SK-N-SH (cell line): ENCODE results near the gene GALNT18. TPM values are rescaled to one million over a fixed set of nuclear protein-coding genes. Genes with fewer than 3 reads are reported as not detected.

ENCODE experiments used
- CTCF ChIA-PET: fragments of 300-600, 350-600 bp; formaldehyde crosslinking; extraction: SDS; loops from one replicate; lab custom pipeline; 2021; lab: Yijun Ruan, JAX
- POLR2A ChIA-PET: fragments of 350-600 bp; sonication (Branson Sonifier 250); formaldehyde crosslinking; extraction: SDS; loops from one replicate; lab custom pipeline; 2020; ENCODE audit warnings: antibody characterized with exemption, inconsistent platforms; lab: Yijun Ruan, JAX
- DNase-seq: peaks from one replicate; pipeline ENCODE4 v3.0.0; 2012
- H2AFZ ChIP-seq: fragments of 200-600 bp; sonication (generic); 2 replicates; pipeline ENCODE4 v1.8.1; 2016; ENCODE audit warnings: antibody characterized with exemption, mild to moderate bottlenecking, low read depth
- H3F3A ChIP-seq: fragments of 200-600 bp; sonication (generic); replicated peaks from 2 replicates; pipeline ENCODE3; 2016; ENCODE audit warnings: antibody characterized with exemption, mild to moderate bottlenecking; ENCODE audit not compliant: insufficient read depth
- H3K27ac ChIP-seq, 2 experiments: fragments of 200-500 bp in 1 of 2; fragments of 200-600 bp in 1 of 2; sonication (Bioruptor generic) in 1 of 2; sonication (generic), shearing (Covaris generic) in 1 of 2; 2 replicates each; pipeline versions ENCODE4 v1.5.1 to v1.6.1; 2014 to 2016; ENCODE audit warnings: low read depth in 2 of 2, inconsistent platforms in 1 of 2, low read length in 1 of 2, mild to moderate bottlenecking in 1 of 2, mixed read lengths in 1 of 2
- H3K27me3 ChIP-seq: fragments of 200-600 bp; sonication (generic), shearing (Covaris generic); 2 replicates; pipeline ENCODE4 v1.6.1; 2016; ENCODE audit warnings: mixed run types; ENCODE audit not compliant: insufficient read depth
- H3K36me3 ChIP-seq, 2 experiments: fragments of 200-500 bp in 1 of 2; fragments of 200-600 bp in 1 of 2; sonication (Bioruptor generic) in 1 of 2; sonication (generic) in 1 of 2; replicated peaks in 1 of 2; 2 replicates each; pipeline versions ENCODE3 to v1.5.1; 2014 to 2016; ENCODE audit warnings: low read length in 1 of 2, mild to moderate bottlenecking in 1 of 2; ENCODE audit not compliant: insufficient read depth in 2 of 2, control insufficient read depth in 1 of 2
- H3K4me1 ChIP-seq, 2 experiments: fragments of 200-500 bp in 1 of 2; fragments of 200-600 bp in 1 of 2; sonication (Bioruptor generic) in 1 of 2; sonication (generic), shearing (Covaris generic) in 1 of 2; 2 replicates each; pipeline versions ENCODE4 v1.5.1 to v1.6.1; 2014 to 2016; ENCODE audit warnings: low read depth in 1 of 2, low read length in 1 of 2, mixed run types in 1 of 2; ENCODE audit not compliant: insufficient read depth in 2 of 2, control insufficient read depth in 1 of 2
- H3K4me2 ChIP-seq: fragments of 200-600 bp; sonication (generic), shearing (Covaris generic); 2 replicates; pipeline ENCODE4 v1.6.1; 2017; ENCODE audit warnings: mixed run types
- H3K4me3 ChIP-seq, 2 experiments: fragments of 200-500 bp in 1 of 2; fragments of 200-600 bp in 1 of 2; sonication (Bioruptor generic) in 1 of 2; sonication (generic), shearing (Covaris generic) in 1 of 2; 2 replicates each; pipeline versions ENCODE4 v1.5.1 to v1.8.1; 2014 to 2016; ENCODE audit warnings: low read depth in 2 of 2, inconsistent platforms in 1 of 2, low read length in 1 of 2, mild to moderate bottlenecking in 1 of 2, mixed read lengths in 1 of 2, moderate library complexity in 1 of 2
- H3K79me2 ChIP-seq: fragments of 200-600 bp; sonication (generic); 2 replicates; pipeline ENCODE4 v1.8.1; 2017; ENCODE audit warnings: mild to moderate bottlenecking; ENCODE audit not compliant: insufficient read depth
- H3K9ac ChIP-seq: fragments of 200-600 bp; sonication (generic); 2 replicates; pipeline ENCODE4 v1.6.1; 2017; ENCODE audit warnings: mixed run types
- H3K9me2 ChIP-seq: fragments of 200-600 bp; sonication (generic); 2 replicates; pipeline ENCODE4 v1.6.1; 2017; ENCODE audit warnings: mixed run types
- H3K9me3 ChIP-seq: fragments of 200-600 bp; sonication (generic); 2 replicates; pipeline ENCODE4 v1.6.1; 2017; ENCODE audit warnings: mixed run types, mild to moderate bottlenecking, moderate library complexity
- H4K20me1 ChIP-seq: fragments of 200-600 bp; sonication (generic); 2 replicates; pipeline ENCODE4 v1.6.1; 2017; ENCODE audit warnings: mild to moderate bottlenecking, mixed run types; ENCODE audit not compliant: insufficient read depth
- CHD2 ChIP-seq: fragments of 150-350 bp; IDR thresholded peaks from 2 replicates; pipeline ENCODE4 v1.6.1; 2018; ENCODE audit warnings: low read length; ENCODE audit not compliant: partially characterized antibody
- ELF1 ChIP-seq: IDR thresholded peaks from 2 replicates; pipeline ENCODE4 v1.4.0; 2012
- EZH2phosphoT487 ChIP-seq: fragments of 200-600 bp; sonication (generic); IDR thresholded peaks from 2 replicates; pipeline ENCODE4 v1.6.1; 2017; ENCODE audit warnings: low read depth, mixed run types, mild to moderate bottlenecking, antibody characterized with exemption, moderate library complexity, borderline replicate concordance
- MEF2A ChIP-seq: IDR thresholded peaks from 2 replicates; pipeline ENCODE4 v1.4.0; 2012; ENCODE audit warnings: low read depth, borderline replicate concordance
- MXI1 ChIP-seq: IDR thresholded peaks from 2 replicates; pipeline ENCODE4 v1.6.1; 2012; ENCODE audit warnings: mild to moderate bottlenecking, low read depth, low read length, improper control_type of control experiment
- NFIC ChIP-seq: IDR thresholded peaks from 2 replicates; pipeline ENCODE4 v1.4.0; 2012; ENCODE audit warnings: borderline replicate concordance
- RCOR1 ChIP-seq: fragments of 150-350 bp; IDR thresholded peaks from 2 replicates; pipeline ENCODE4 v1.6.1; 2017; ENCODE audit warnings: antibody characterized with exemption, low read length
- SIN3A ChIP-seq: IDR thresholded peaks from 2 replicates; pipeline ENCODE4 v1.6.1; 2012; ENCODE audit warnings: low read depth, mild to moderate bottlenecking, low read length, moderate library complexity, borderline replicate concordance
- TAF1 ChIP-seq: IDR thresholded peaks from 2 replicates; pipeline ENCODE4 v1.6.1; 2012; ENCODE audit warnings: low read depth, mild to moderate bottlenecking, low read length, moderate library complexity, borderline replicate concordance
- TCF12 ChIP-seq: IDR thresholded peaks from 2 replicates; pipeline ENCODE4 v1.4.0; 2012
- TEAD4 ChIP-seq: IDR thresholded peaks from 2 replicates; pipeline ENCODE4 v1.4.0; 2012; ENCODE audit warnings: mild to moderate bottlenecking, borderline replicate concordance; ENCODE audit not compliant: insufficient read depth
- WGBS: methylation state at CpG from one replicate; pipeline ENCODE4 v1.1.6; 2017; ENCODE audit warnings: low lambda C conversion rate; 5-methylcytosine and 5-hydroxymethylcytosine counted together
- polyA plus RNA-seq, 3 experiments: library from polyadenylated mRNA; depleted of rRNA; stranded (reverse); fragments of >200 nt; gene quantifications; 2 replicates each; pipeline ENCODE4 v1.2.3, GENCODE V29; 2012
- TF ChIP-seq, protein P1 (sequence below): IDR thresholded peaks from 2 replicates; pipeline ENCODE4; 2012
- TF ChIP-seq, protein P2 (sequence below): IDR thresholded peaks from 2 replicates; pipeline ENCODE4 v1.6.1; 2012; ENCODE audit warnings: mild to moderate bottlenecking, low read depth, low read length, moderate library complexity
- TF ChIP-seq, protein P3 (sequence below): fragments of 150-350 bp; IDR thresholded peaks from 2 replicates; pipeline ENCODE4 v1.6.1; 2016; ENCODE audit warnings: mild to moderate bottlenecking, low read depth, low read length

GALNT18 gene
- polyA plus RNA-seq, 1 of the 3 experiments (the other 2 are of a cell fraction) = 0.64 TPM

DNA sequence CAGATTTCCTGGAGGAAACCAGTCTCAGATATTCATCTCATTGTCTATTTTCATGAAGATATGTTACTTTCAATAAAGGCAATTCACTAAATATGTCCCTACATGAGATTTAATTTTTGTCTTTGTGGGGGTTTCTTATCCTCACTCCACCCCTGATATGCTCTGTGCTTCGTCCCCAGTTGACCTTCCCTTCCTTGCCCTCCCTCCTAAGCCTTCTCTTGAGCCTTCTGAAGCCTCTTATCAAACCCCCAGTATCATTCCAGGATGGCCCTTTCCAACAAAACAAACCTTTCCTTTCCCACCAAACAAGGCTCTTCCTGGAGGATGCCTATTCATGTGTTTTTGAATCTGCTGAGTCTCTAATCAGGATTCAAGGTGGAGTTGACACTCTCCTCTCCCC lies 313.6 kb downstream of the GALNT18 start:
- CTCF ChIA-PET = no interaction called here
- H3K9me3 ChIP-seq = no peaks in the 10 kb centered on the region
- WGBS = 8% methylated on average over 1 of the region's 1 CpG
- no peaks in the 10 kb centered on the region for H3K27me3 ChIP-seq
- H3K4me1 ChIP-seq = peaks cover 0 to 2% of the 10 kb centered on the region in 2 experiments; a peak in 1 of 4 replicates
- no peak overlapping the region for H3K9ac ChIP-seq
- H3F3A ChIP-seq = no peaks in the 10 kb centered on the region
- no peak overlapping the region for H3K4me3 ChIP-seq
- no peak overlapping the region for H3K4me2 ChIP-seq
- no peaks in the 10 kb centered on the region for H3K79me2 ChIP-seq
- no peaks in the 10 kb centered on the region for H3K9me2 ChIP-seq
- no peaks in the 10 kb centered on the region for H3K36me3 ChIP-seq
- H4K20me1 ChIP-seq = no peaks in the 10 kb centered on the region
- no peak overlapping the region for H3K27ac ChIP-seq
- no peak for DNase-seq
- no peak for TF ChIP-seq CHD2
- no peak for TF ChIP-seq TCF12
- TF ChIP-seq, protein P1, sequence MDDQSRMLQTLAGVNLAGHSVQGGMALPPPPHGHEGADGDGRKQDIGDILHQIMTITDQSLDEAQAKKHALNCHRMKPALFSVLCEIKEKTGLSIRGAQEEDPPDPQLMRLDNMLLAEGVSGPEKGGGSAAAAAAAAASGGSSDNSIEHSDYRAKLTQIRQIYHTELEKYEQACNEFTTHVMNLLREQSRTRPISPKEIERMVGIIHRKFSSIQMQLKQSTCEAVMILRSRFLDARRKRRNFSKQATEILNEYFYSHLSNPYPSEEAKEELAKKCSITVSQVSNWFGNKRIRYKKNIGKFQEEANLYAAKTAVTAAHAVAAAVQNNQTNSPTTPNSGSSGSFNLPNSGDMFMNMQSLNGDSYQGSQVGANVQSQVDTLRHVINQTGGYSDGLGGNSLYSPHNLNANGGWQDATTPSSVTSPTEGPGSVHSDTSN = no peak
- TF ChIP-seq TAF1 = no peak
- TF ChIP-seq SIN3A = no peak
- no peak for TF ChIP-seq EZH2phosphoT487
- no peak overlapping the region for H2AFZ ChIP-seq
- POLR2A ChIA-PET = no interaction called here

DNA sequence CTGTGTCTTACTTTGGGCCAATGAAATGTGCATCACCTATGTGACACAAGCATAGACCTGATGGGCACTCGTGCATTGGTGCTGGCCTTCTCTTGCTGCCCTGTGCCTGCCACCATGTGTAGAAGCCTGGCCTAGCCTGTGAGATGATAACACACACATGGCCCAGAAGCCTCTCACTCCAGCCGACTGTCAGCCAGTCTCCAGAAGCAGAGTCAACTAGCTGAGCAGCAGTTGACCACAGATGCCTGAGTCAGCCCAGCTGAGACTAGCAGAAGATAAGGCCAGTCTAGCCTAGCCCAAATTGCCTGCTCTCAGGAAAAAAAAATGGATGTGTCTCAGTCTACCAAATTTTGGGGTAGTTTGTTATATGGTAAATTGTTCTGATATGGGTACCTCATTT lies 314.9 kb downstream of the GALNT18 start:
- Histone ChIP-seq H3K79me2 (no peaks in the 10 kb centered on the region), H3K4me1 (peaks cover 0 to 2% of the 10 kb centered on the region in 2 experiments; a peak in 1 of 4 replicates), H3K27ac (no peak overlapping the region), H3F3A (no peaks in the 10 kb centered on the region), H3K9ac (no peak overlapping the region), H3K4me3 (no peak overlapping the region), H2AFZ (no peak overlapping the region), H3K36me3 (no peaks in the 10 kb centered on the region), H3K27me3 (no peaks in the 10 kb centered on the region), H4K20me1 (no peaks in the 10 kb centered on the region), H3K9me3 (no peaks in the 10 kb centered on the region), H3K4me2 (no peak overlapping the region), H3K9me2 (no peaks in the 10 kb centered on the region)
- WGBS = 43% methylated on average over 2 of the region's 2 CpGs
- POLR2A ChIA-PET = no interaction called here
- TF ChIP-seq ELF1 (no peak), MXI1 (no peak), NFIC (no peak), TEAD4 (no peak), RCOR1 (no peak), TCF12 (no peak), MEF2A (no peak)
- TF ChIP-seq, protein P2, sequence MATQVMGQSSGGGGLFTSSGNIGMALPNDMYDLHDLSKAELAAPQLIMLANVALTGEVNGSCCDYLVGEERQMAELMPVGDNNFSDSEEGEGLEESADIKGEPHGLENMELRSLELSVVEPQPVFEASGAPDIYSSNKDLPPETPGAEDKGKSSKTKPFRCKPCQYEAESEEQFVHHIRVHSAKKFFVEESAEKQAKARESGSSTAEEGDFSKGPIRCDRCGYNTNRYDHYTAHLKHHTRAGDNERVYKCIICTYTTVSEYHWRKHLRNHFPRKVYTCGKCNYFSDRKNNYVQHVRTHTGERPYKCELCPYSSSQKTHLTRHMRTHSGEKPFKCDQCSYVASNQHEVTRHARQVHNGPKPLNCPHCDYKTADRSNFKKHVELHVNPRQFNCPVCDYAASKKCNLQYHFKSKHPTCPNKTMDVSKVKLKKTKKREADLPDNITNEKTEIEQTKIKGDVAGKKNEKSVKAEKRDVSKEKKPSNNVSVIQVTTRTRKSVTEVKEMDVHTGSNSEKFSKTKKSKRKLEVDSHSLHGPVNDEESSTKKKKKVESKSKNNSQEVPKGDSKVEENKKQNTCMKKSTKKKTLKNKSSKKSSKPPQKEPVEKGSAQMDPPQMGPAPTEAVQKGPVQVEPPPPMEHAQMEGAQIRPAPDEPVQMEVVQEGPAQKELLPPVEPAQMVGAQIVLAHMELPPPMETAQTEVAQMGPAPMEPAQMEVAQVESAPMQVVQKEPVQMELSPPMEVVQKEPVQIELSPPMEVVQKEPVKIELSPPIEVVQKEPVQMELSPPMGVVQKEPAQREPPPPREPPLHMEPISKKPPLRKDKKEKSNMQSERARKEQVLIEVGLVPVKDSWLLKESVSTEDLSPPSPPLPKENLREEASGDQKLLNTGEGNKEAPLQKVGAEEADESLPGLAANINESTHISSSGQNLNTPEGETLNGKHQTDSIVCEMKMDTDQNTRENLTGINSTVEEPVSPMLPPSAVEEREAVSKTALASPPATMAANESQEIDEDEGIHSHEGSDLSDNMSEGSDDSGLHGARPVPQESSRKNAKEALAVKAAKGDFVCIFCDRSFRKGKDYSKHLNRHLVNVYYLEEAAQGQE = no peak
- TF ChIP-seq, protein P3, sequence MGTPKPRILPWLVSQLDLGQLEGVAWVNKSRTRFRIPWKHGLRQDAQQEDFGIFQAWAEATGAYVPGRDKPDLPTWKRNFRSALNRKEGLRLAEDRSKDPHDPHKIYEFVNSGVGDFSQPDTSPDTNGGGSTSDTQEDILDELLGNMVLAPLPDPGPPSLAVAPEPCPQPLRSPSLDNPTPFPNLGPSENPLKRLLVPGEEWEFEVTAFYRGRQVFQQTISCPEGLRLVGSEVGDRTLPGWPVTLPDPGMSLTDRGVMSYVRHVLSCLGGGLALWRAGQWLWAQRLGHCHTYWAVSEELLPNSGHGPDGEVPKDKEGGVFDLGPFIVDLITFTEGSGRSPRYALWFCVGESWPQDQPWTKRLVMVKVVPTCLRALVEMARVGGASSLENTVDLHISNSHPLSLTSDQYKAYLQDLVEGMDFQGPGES = no peak
- DNase-seq = no peak
- CTCF ChIA-PET = no interaction called here
